Fibroblast of villous mesenchyme (primary cell): Measurements from ENCODE around the gene PLPP1. TPM values are rescaled to one million over a fixed set of nuclear protein-coding genes. Genes with fewer than 3 reads are reported as not detected.
A peak's percentile ranks its signal among the peaks of the same experiment; 100 is the strongest.

Source experiments
- DNase-seq: peaks from one replicate; pipeline ENCODE4 v3.0.0-alpha.2; 2010; ENCODE audit warnings: low read depth
- H3K4me3 ChIP-seq: 2 replicates; pipeline ENCODE4 v1.5.1; 2011; ENCODE audit warnings: low read depth, mild to moderate bottlenecking, low read length
- CTCF ChIP-seq: IDR thresholded peaks from 2 replicates; pipeline ENCODE4 v1.5.1; 2012; ENCODE audit warnings: low read depth, mild to moderate bottlenecking, low read length; ENCODE audit not compliant: insufficient read depth
- total RNA-seq: library from RNA; depleted of rRNA; stranded (reverse); fragments of >200 nt; gene quantifications from 2 replicates; pipeline ENCODE4 v1.2.3, GENCODE V29; 2012

PLPP1 gene
- 97.6 and 201 TPM in 2 replicates for total RNA-seq

DNA sequence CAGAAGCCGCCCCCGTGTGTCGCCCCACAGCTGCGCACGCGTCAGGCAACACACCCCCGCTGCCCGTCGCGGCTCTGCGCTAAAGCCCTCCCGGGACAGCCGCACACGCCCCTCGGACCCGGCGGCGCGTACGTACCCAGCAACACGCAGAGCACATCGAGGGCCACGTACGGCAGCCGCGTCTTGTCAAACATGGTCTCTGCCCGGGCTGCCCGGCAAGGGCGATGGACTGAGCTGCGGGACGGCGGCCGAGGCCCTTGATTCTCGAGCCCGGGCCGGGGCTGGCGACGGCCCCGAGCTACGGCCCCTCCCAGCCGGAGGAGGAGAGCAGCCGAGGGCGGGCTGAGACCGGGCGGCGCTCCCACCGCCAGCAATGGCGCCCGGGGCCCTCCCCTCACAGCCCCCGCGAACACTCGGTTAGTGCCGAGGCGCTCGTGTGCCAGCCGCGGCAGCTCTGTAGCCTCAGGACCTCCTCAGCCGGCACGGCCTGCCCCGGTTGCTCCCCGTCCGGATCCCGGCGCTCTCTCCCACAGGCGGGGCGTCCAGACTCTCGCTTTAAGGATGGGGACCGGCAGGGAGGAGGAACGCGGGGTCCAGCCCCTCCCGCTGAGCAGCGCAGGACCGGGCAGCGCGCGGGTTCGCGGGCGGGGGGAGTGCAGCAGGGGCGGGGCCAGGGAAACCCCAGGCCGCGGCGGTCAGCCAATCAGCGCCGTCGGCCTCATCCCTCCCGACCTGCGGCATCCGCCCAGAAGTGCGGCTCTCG is at the start of gene PLPP1:
Gene PLPP1, minus strand, starts transcription at position 529 of the 763 bp plus-strand sequence. Its CDS starts 335 bp downstream, at position 194.
- H3K4me3 ChIP-seq: peak within 1 kb of the TSS; percentile 94
- DNase-seq: peak; percentile 89
- TF ChIP-seq CTCF: no peak

DNA sequence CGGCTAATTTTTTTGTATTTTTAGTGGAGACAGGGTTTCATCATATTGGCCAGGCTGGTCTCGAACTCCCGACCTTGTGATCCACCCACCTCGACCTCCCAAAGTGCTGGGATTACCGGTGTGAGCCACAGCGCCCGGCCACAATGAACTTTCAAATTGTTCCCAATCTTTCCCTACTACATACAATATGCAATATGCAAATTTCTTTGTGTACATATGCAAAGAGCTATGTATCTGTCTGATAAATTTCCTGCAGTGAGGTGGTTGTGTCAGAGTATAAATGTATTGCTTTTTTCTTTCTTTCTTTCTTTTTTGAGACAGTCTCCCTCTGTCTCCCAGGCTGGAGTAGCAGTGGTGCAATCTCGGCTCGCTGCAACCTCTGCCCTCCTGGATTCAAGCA is 48.8 kb upstream of the PLPP1 start:
- no peak for DNase-seq

GRCh38 chr5:55582256-55582655 is 47.5 kb upstream of the PLPP1 start:
- no peak overlapping the region for H3K4me3 ChIP-seq
- TF ChIP-seq CTCF: no peak
- no peak for DNase-seq

More for the DNA sequence above, 48.8 kb upstream of the PLPP1 start:
- TF ChIP-seq CTCF: no peak
- H3K4me3 ChIP-seq: no peak overlapping the region

DNA sequence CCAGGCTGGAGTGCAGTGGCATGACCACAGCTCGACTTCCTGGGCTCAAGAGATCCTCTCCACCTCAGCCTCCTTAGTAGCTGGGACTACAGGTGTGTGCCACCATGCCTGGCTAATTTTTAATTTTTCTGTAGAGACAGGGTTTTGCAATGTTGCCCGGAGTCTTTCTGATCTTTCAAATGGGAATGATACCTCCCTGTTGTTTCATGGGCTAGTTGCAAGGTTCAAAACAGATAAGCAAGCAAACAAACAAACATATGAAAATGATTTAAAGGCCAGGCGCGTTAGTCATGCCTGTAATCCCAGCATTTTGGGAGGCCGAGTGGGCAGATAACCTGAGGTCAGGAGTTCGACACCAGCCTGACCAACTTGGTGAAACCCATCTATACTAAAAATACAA is 45.3 kb upstream of the PLPP1 start:
- H3K4me3 ChIP-seq: no peak overlapping the region
- DNase-seq: no peak
- no peak for TF ChIP-seq CTCF

- DNase-seq: peak; percentile 75
- TF ChIP-seq CTCF: no peak
- H3K4me3 ChIP-seq: no peak overlapping the region
Measured at GRCh38 chr5:55578771-55579170, 44.0 kb upstream of the PLPP1 start.

DNA sequence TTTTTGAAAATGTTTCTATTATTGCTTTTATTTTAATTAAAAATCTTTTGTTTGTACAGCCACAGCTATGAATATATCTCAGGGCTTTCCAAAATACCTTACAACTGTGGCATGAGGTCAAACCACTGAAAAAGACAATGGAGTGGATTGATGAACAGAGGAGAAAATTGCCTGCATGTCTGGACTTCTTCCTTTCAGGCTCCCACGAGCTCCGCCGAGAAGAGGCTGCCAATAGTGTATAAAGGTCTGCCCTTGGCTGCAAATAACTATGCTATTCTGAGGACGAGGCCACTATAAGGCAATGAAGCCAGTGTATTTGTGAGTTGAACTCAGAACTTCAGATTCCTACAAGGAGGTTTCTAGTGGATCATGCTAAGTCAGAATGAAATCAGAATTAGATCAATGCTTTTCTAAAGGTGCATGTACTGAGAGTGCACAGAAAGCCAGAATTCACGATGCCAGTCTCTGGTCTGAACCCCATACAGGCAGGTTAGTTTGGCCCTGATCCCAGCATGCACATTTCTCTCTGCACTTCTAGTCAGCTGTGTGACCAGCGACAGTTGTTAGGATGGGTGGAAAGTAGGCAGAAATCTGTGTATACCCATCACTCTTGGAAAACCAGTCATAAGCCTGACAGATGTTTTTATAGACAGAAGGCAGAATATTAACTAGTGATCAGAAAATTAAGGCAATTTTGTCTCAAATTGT is 42.7 kb upstream of the PLPP1 start:
- DNase-seq: peak; percentile 18
- TF ChIP-seq CTCF: no peak
- H3K4me3 ChIP-seq: no peak overlapping the region
